D721Med (cell line): ENCODE measurements around the gene DLGAP1.

Experiments used
- DNase-seq: peaks from one replicate; pipeline ENCODE4 v3.0.0; 2011; ENCODE audit warnings: low spot score; ENCODE audit not compliant: insufficient read length
- FAIRE-seq: peaks from 2 replicates; lab custom pipeline; 2011; peaks lifted over from hg19 to GRCh38; lab: Jason Lieb, UNC
- TF ChIP-seq, protein P1 (sequence below): IDR thresholded peaks from 2 replicates; pipeline ENCODE4 v1.5.1; 2012; ENCODE audit warnings: mild to moderate bottlenecking, control low read depth; ENCODE audit not compliant: insufficient read depth; ENCODE audit errors: missing control alignments

DLGAP1 gene

DNA sequence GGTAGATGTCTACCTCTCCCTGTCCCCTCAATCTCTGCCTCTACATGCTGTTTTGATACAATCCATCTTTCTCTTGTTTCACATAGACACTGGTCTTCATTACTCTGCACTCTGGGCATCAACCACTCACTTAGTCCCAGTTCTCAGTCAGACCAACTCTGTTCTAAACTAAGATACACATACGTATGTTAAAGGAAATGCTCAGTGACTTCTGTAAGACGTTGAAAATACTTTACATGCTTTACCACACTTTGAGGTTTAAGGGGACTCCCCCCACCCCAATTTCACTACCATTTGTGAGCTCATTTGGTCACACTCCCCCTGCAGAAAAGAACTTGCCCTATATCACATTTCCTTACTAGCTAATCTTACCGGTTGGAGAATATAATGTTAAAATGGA, 507.7 kb downstream of the DLGAP1 start:
- DNase-seq, result no peak
- FAIRE-seq, result no peak
- TF ChIP-seq, protein P1, sequence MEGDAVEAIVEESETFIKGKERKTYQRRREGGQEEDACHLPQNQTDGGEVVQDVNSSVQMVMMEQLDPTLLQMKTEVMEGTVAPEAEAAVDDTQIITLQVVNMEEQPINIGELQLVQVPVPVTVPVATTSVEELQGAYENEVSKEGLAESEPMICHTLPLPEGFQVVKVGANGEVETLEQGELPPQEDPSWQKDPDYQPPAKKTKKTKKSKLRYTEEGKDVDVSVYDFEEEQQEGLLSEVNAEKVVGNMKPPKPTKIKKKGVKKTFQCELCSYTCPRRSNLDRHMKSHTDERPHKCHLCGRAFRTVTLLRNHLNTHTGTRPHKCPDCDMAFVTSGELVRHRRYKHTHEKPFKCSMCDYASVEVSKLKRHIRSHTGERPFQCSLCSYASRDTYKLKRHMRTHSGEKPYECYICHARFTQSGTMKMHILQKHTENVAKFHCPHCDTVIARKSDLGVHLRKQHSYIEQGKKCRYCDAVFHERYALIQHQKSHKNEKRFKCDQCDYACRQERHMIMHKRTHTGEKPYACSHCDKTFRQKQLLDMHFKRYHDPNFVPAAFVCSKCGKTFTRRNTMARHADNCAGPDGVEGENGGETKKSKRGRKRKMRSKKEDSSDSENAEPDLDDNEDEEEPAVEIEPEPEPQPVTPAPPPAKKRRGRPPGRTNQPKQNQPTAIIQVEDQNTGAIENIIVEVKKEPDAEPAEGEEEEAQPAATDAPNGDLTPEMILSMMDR, result no peak

DNA sequence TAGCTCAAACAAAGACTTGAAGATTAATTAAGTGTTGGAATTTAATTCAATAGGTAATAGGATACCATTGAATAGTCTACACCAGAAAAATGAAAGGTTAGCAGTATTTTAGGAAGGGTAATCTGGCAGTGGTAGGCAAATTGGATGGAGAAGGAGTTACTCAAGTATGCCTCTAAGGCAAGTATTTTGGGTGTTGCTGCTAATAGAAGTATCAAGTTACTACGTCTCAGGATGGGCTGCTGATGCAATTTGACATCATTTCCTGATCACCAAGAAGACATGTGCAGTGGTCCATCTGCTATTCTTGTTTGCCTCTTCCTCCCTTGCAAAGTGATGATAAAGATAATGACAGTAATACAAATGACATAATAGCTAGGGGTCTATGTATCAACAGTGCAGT, 519.8 kb downstream of the DLGAP1 start:
- FAIRE-seq, result no peak
- no peak for DNase-seq
- TF ChIP-seq, protein P1, result no peak

DNA sequence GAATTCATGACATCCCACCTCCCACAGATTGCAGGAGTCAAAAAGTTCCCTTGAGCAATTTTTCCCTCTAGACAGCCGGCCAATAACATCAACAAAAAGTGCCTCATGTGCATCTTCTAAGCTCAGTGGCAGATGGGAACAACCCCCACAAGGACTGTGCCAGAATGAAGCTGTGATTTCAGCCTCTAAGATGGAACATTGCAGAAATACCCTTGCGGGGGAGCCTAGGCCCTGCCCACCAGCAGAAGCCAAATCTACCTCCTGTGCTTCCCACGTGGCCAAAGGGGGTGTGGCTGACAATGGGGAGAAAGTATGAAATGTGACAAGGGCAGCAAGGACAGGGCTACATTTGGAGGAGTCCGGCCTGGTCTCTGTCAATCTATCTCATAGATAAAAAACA, 522.8 kb downstream of the DLGAP1 start:
- no peak for FAIRE-seq
- TF ChIP-seq, protein P1, result no peak
- no peak for DNase-seq

DNA sequence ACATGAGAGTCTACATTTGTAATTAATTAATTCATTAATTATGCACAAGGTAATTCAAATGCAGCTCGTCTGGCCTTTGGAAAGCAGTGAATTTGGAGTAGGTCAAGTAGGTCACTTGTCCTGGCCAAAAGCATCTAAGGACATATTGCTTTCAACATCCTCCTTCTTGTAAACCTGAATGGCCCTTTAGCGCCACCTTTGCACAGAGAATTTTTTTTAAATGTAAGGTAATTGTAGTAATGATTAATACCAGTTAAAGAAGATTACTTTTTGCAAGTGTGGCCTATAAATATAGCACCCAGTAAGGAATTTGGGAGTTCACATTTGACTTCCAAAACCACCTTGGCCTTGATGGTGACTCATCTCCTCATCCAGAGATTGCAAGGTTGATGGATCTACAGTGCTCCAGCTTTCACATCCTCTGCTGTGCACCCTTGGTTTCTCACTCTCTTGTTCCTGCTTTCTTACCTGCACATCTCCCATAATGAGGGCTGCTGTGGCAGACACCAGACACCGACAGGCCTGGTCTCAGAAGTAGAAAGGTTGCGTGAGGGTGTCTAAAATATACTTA, 523.5 kb downstream of the DLGAP1 start:
- FAIRE-seq, result peak; percentile 11
- TF ChIP-seq, protein P1, result peak; percentile 2
- DNase-seq, result no peak

DNA sequence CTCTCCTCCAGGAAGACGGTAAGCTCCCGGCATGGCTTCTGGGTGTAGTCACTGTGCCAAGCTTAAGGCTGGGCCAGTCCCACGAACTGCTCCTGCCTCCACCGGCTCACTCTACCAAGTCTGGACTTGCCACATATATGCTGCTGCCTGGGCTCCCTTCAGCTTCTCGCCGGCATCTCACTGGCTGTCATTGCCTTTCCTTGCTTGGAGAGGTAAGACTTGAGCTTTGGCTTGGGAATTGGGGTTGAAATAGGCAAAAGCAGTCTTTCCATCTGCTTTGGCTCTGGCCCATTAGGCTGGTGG, 524.1 kb downstream of the DLGAP1 start:
- DNase-seq (no peak), FAIRE-seq (no peak)
- TF ChIP-seq, protein P1, result no peak

DNA sequence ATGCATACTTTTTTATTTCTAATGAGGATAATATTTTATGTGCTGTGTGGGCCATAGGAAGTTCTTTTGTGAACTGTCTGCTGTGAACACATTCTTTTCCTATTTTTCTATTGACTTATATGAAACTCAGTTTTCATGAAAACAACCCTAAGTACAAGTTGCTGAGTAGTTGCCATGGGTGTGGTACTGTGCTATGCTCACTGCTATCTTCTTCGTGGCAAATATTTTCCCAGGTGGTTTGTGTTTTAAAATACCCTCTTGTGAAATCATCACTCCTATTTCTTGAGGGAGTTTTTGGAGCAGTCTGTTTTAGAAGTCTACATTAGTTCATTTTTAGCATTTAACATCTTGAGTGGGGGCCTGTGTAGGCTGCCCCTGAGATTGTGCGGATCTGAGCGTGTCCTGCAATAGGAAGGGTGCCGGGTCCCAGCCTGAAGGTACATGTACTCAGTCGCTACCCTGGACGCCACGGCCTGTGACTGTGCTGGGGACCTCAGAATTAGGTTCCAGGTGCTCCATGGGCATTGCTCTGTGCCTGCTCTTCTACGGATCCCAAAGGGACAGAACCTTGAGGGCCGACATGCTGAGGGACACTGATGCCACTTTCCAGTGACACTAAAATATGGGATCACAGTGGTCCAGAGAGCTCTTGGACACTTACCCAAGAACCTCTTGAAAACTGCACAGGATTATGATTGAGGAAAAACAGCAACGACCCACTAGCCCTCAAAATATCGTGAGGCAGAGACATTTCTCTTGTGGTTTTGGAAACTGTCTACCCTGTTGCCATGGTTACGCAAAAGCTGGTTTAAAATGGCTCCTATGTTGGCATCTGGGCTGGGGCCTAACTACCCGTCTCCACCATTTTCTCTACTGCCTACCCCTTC, 524.7 kb downstream of the DLGAP1 start:
- FAIRE-seq, result no peak
- TF ChIP-seq, protein P1, result no peak
- DNase-seq, result no peak

DNA sequence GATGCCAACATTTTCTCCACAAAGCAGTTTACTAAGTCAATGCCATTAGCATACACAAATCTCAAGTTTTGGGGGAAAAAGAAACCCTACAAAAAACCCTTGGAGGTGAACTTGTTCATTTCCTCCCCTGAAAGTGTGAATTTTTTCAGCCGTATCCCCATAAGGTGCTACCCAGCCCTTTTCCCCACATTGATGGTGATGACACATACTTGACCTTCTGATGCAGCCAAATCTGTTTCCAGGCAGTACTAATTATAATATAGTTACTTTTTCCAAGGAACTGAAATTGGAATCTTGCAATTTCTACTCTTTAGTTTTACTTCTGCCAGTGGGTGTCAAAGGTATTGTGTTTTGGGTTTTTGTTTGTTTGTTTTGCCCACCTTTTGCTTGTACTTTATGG, 530.7 kb downstream of the DLGAP1 start:
- FAIRE-seq (no peak), DNase-seq (no peak)
- TF ChIP-seq, protein P1, result no peak
